HL-60/S4 treated with retinoic acid at 250 ng/mL for 4 days and 3 days (cell line): ENCODE measurements around the gene PLCH2.

Experiments
- in situ Hi-C: fragments of 300-500 bp; cut with MboI; formaldehyde crosslinking; loops from 2 replicates; pipeline ENCODE4 v1.7.0; 2022; ENCODE audit warnings: low sequenced_read_pairs

The PLCH2 gene

GRCh38 chr1:2460996-2461751 is 14.9 kb upstream of the PLCH2 start:
- in situ Hi-C loops: no loop called here

GRCh38 chr1:2462819-2463218 is 13.3 kb upstream of the PLCH2 start:
- in situ Hi-C loops: no loop called here

DNA sequence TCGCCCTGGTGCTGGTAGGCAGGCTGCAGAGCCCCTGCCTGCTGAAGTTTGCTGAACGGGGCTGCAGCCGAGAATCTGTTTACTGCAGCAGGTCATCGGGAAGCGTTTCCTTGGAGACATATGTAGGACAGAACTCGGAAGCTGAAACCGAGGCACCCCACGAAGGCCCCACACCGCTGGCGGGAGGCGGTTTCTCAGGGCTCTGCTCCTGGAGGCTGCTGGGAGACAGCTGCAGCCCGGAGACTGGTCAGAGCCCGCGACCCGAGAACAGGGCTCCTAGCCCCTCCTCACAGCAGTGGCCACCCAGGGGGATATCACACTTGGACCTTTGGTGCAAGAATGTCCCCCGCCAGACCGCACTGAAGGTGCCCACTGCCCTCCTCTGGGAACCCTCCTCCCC is 12.7 kb upstream of the PLCH2 start:
- in situ Hi-C loops: no loop called here

- in situ Hi-C loops: no loop called here
These were observed 10.5 kb upstream of the PLCH2 start for GRCh38 chr1:2465371-2466269.

DNA sequence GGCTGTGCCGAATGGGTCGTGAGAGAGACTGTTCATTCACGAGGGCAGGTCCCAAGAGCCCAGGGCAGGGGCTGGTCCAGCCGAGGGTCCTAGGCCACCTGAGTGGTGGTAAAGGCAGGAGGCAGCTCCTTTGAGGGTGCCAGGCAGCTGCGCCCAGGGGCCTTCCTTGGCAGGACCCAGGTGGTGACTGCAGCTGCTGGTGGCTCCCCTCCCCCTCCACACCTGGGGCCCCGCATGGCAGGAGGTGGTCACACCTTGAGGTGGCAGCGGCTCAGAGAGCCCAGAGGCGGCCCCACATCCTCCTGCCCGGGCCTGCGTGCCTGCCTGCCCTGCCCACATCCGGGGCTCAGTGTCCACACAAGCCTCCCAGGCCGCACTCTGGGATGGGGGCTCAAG is 9.8 kb upstream of the PLCH2 start:
- in situ Hi-C loops: no loop called here

DNA sequence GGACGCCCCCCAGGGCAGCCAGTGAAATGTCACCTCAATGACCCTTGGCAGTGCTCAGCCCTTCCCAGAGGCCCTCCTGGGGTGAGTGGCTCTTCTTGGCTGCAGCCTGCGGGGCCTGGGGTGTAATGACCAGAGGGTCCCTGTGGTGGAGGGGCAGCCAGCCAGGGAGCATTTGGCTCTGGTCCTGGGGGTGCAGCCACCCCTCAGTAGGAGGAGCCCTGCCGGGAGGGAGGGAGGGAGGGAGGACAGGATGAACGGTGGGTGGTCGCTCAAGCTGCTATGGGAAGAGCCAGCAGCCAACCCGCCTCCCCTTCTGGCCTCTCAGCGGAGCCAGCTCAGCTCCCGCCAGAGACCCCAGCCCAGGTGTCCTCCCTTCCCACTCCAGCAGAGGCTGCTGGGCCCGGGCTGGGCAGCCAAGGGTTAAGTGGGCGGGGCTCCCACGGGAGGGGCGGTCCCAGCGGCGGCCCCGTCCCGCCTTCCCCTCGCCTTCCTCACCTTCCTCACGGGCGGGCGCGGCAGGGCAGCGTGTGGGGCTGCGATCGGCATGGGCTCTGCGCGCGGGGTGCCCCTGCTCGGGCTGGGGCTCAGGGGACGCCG is 9.0 kb upstream of the PLCH2 start:
- in situ Hi-C loops: no loop called here

DNA sequence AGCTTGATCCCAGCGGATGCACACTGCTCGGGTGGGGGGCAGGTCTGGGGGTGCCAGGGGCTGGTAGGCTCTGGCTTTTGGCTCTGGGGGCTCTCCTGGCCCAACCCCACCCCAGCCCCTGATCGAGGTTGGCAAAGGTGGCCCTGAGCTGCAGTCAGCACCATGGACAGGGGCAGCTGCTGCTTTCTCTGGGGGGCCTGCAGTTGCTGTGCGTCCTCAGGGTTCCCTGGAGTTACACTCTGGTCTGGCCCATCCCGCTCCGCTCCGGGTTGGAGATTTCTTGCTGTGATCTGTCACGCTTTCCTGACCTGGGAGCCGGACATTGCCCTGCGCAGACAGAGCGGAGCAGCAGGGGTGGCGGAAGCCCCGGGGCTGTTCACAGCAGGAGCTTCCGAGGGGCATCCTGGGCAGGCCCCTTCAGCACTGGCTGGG is 8.0 kb upstream of the PLCH2 start:
- in situ Hi-C loops: no loop called here

DNA sequence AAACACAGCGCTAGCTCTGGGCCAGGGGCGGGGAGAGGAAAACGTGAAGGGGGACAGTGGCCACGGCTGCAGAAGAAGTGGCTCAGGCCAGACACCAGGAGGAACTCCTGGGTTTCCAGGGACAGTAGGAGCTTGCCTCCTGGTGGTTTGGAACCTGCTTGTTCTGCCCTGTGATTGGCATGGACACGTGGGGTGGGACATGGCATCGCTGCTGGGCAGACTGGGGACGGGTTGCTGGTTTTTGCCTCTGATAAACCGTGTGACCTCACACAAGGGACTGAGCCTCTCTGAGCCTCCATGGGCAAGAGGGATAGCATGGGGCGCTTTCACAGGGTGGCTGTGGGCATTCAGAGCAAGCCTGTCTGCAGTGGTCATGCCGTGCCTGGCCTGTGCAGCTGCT is 7.5 kb upstream of the PLCH2 start:
- in situ Hi-C loops: no loop called here

GRCh38 chr1:2469103-2469940 is 6.8 kb upstream of the PLCH2 start:
- in situ Hi-C loops: no loop called here

DNA sequence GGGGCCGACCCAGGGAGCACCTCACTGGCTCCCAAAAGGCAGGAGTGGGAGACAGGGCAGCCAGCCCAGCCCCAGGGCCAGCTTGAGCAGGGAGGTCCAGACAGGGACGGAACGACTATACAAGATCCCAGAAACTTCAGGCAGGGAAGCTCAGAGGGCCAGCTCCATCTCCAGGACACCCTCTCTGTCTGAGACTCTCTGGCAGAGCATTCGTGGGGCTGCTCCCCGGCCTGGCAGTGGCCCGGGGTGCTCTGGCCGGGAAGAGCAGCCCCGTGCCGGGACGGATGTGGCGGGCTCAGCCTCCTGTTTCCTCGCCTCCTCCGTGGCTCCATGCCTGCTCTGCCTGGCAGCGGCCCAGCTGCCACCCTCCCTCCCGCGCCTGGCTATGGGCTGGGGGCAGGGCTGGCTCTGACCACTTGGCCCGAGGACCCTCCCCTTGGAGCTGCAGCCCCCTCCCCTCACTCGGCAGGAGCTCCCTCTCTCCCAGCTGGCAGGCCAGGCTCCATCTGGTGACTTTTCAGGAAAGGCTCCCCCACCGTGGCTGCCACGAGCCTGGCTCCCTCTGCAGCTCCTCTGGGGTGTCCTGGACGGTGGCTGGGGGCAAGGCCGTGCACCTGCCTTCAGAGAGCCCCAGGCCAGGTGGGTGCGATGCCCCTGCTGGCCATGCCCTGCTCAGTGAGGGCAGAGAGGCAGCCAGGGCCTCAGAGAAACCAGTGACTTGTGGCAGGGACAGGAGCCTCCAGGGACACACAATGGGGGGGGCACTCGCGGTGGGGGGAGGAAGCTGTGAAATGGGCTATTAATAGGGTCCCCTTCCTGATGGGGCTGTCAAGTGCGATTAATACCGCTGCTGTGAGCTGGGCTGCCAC is 5.6 kb upstream of the PLCH2 start:
- in situ Hi-C loops: no loop called here

DNA sequence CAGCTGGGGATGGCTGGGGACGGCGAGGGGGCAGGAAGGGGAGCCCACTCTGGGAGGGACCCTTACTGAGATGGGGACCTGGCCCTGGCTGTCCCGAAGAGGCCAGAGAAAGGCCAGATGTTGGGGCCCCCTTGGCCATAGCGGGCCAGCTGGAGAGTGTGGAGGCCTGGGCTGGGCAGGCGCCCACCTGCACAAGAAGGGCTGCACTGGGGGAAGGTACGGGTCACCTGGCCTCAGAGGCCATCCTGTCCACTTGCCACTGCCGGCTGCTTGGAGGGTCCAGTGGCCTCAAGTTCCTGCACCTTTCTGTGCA is 5.0 kb upstream of the PLCH2 start:
- in situ Hi-C loops: no loop called here

DNA sequence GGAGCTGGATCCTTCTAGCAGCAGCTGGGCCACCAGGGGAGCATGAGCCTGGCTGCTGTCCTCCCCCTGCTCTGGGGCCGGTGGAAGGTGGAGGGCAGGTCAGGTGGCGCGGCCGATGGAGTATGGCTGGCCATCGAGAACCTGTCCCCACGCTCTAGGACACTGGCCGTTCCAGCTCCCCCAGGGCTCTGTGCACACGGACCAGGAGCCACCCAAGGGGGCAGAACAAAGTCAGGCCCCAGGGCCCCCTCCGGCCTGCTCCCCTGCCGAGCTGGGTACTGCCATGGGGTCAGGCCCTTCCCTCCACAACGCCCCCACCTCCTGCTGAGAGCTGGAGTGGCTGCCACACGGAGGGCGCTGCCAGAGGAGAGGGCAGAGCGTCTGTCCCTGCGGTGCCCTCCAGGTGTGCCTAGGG is 4.5 kb upstream of the PLCH2 start:
- in situ Hi-C loops: no loop called here

GRCh38 chr1:2472109-2472508 is 4.0 kb upstream of the PLCH2 start:
- in situ Hi-C loops: no loop called here

GRCh38 chr1:2472561-2473177 is 3.4 kb upstream of the PLCH2 start:
- in situ Hi-C loops: no loop called here

DNA sequence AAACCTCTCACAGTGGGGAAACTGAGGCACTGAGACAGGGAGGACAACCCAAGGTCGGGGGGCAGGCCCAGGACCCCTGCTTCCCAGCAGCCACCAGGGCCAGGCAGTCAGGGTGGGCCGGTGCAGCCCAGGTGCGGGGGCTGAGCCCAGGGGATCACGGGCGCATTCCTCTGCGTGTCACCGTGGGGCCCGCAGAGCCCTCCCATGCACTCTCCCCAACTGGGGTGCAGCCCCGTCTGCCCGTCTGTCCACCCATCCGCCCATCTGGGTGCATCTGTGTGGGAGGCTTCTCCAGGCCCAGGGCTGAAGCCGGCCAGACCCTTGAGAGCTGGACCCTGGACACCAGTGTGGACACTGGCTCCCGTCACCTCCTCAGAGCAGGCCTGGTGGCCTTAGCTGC is 2.9 kb upstream of the PLCH2 start:
- in situ Hi-C loops: no loop called here

DNA sequence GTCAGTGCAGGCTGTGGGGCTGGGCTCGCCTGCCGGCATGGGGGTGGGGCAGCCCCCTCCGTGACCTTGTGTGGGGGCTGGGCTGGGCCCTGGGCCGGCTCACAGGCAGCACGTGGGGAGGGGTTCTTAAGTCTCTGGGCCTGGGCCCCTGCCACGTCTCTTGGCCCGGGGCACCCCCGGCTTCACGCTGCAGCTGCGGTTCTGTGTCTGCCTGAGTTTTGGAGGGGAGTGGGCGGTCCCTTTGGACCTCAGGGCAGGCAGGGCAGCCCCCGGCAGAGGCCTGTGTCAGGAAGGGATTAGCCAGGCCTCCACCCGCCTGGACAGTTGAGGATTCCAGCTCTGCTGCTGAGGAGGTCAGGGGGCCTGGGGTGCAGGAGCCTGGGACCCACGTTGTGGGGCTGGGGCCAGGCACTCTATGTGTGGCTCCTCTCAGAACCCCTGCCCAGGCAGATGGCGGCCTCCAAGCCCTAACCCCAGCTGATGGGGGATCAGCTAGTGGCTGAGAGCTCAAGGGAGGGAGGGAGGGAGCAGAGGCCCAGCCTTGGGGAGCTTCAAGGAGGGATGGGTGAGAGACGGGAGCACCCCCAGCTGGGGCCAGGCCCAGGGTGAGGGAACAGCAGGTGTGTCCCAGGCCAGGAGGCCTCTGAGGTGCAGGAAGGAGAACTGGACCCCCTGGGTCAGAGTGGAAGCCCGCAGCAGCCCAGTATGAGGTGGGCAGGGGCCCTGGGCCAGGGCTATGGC is 1.8 kb upstream of the PLCH2 start:
- in situ Hi-C loops: no loop called here

GRCh38 chr1:2474933-2475371 is 1.1 kb upstream of the PLCH2 start:
- in situ Hi-C loops: no loop called here

DNA sequence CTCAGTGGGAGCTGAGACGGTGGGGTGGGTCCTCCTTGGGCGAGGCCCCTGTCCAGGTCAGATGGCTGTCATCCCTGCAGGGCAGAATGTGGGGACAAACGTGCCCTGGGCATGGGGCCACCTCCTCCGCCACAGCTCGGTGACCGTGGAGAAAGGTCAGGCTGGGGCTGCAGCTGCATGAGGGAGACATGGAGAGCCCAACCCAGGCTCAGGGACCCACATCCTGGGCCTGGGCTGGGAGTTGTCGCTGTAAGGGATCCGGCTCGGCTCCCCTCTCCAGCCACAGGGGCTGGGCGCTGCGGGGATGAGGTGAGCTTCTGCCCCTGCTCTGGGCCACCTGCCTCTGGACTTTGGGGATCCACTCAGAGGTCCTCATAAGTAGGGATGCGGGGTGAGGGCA is 518 bp upstream of the PLCH2 start:
- in situ Hi-C loops: no loop called here

- in situ Hi-C loops: no loop called here
These were observed 1.2 kb downstream of the PLCH2 start for GRCh38 chr1:2477309-2477708.
